A549 (cell line): ENCODE measurements around the gene FUCA2.

Experiments
- ESRRA ChIP-seq: fragments of 150-350 bp; IDR thresholded peaks from 2 replicates; pipeline ENCODE4 v1.6.1; 2014; ENCODE audit warnings: mild to moderate bottlenecking, low read length, borderline replicate concordance
- MAZ ChIP-seq: fragments of 150-350 bp; IDR thresholded peaks from 2 replicates; pipeline ENCODE4 v1.6.1; 2014; ENCODE audit warnings: antibody characterized with exemption, low read depth, low read length, borderline replicate concordance
- USF2 ChIP-seq: fragments of 450-650 bp; IDR thresholded peaks from 2 replicates; pipeline ENCODE4 v1.6.1; 2014; ENCODE audit warnings: antibody characterized with exemption
- TF ChIP-seq, protein P1 (sequence below): fragments of >200 bp; sonication (Bioruptor Twin); formaldehyde crosslinking; IDR thresholded peaks from 3 replicates; pipeline ENCODE4 v1.5.1; 2016
- TF ChIP-seq, protein P2 (sequence below): IDR thresholded peaks from 2 replicates; pipeline ENCODE4 v1.6.1; 2012

GRCh38 chr6:143496974-143497373 lies 14.5 kb downstream of the FUCA2 start:
- TF ChIP-seq, protein P1, sequence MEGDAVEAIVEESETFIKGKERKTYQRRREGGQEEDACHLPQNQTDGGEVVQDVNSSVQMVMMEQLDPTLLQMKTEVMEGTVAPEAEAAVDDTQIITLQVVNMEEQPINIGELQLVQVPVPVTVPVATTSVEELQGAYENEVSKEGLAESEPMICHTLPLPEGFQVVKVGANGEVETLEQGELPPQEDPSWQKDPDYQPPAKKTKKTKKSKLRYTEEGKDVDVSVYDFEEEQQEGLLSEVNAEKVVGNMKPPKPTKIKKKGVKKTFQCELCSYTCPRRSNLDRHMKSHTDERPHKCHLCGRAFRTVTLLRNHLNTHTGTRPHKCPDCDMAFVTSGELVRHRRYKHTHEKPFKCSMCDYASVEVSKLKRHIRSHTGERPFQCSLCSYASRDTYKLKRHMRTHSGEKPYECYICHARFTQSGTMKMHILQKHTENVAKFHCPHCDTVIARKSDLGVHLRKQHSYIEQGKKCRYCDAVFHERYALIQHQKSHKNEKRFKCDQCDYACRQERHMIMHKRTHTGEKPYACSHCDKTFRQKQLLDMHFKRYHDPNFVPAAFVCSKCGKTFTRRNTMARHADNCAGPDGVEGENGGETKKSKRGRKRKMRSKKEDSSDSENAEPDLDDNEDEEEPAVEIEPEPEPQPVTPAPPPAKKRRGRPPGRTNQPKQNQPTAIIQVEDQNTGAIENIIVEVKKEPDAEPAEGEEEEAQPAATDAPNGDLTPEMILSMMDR = no peak
- TF ChIP-seq MAZ = no peak
- no peak for TF ChIP-seq ESRRA
- TF ChIP-seq USF2 = no peak
- TF ChIP-seq, protein P2, sequence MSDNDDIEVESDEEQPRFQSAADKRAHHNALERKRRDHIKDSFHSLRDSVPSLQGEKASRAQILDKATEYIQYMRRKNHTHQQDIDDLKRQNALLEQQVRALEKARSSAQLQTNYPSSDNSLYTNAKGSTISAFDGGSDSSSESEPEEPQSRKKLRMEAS = no peak
